CD4-positive, alpha-beta T cell (primary cell): ENCODE measurements around the gene MLLT10. TPM values are rescaled to one million over a fixed set of nuclear protein-coding genes. Genes with fewer than 3 reads are reported as not detected.

Experiments
- ATAC-seq: fragments of 200-7000 bp; cut with Tn5 transposase; one replicate; pipeline ENCODE4 v1.10.0; 2022; ENCODE audit warnings: mild to moderate bottlenecking; ENCODE audit not compliant: poor library complexity
- CTCF ChIA-PET: fragments of 350-600 bp; sonication (Branson Sonifier 250); formaldehyde crosslinking; loops from one replicate; lab custom pipeline; 2021; ENCODE audit warnings: antibody characterized with exemption, inconsistent platforms; lab: Charles Lee
- POLR2A ChIA-PET: fragments of 350-600 bp; sonication (Branson Sonifier 250); formaldehyde crosslinking; loops from one replicate; lab custom pipeline; 2021; ENCODE audit warnings: antibody characterized with exemption, inconsistent platforms; lab: Charles Lee
- DNase-seq, 14 experiments: peaks; one replicate each; pipeline ENCODE4 v3.0.0-alpha.2; 2013 to 2020; ENCODE audit warnings: mixed read lengths in 2 of 14
- H3K27ac ChIP-seq, 2 donors: one replicate each; pipeline versions ENCODE4 v1.5.1 to v1.7.0; 2013; ENCODE audit warnings: low read length in 2 of 2, low read depth in 1 of 2, mild to moderate bottlenecking in 1 of 2
- H3K27me3 ChIP-seq, 2 experiments: 1 replicate in 1 of 2; 2 replicates in 1 of 2; pipeline versions ENCODE4 v1.6.1 to v1.7.0; 2013; ENCODE audit warnings: low read length in 2 of 2, control low read depth in 1 of 2, mild to moderate bottlenecking in 1 of 2, moderate library complexity in 1 of 2; ENCODE audit not compliant: insufficient read depth in 2 of 2, control insufficient read depth in 1 of 2
- H3K36me3 ChIP-seq: one replicate; pipeline ENCODE4 v1.6.1; 2013; ENCODE audit warnings: low read length, control low read depth; ENCODE audit not compliant: insufficient read depth
- H3K4me1 ChIP-seq: one replicate; pipeline ENCODE4 v1.6.1; 2013; ENCODE audit warnings: low read length, control low read depth; ENCODE audit not compliant: insufficient read depth
- H3K4me3 ChIP-seq: one replicate; pipeline ENCODE4 v1.5.1; 2013; ENCODE audit warnings: mild to moderate bottlenecking, low read length, moderate library complexity
- H3K9me3 ChIP-seq, 2 experiments: 1 replicate in 1 of 2; 2 replicates in 1 of 2; pipeline versions ENCODE4 v1.6.1 to v1.7.0; 2013; ENCODE audit warnings: low read length in 2 of 2, mild to moderate bottlenecking in 2 of 2, control low read depth in 1 of 2, moderate library complexity in 1 of 2; ENCODE audit not compliant: control insufficient read depth in 1 of 2, insufficient read depth in 1 of 2
- H3K27ac Mint-ChIP-seq: one replicate; pipeline ENCODE4 v1.8.0; 2020; ENCODE audit warnings: mixed read lengths
- H3K27me3 Mint-ChIP-seq: one replicate; pipeline ENCODE4 v1.8.0; 2021; ENCODE audit warnings: mixed read lengths
- H3K36me3 Mint-ChIP-seq: one replicate; pipeline ENCODE4 v1.8.0; 2021; ENCODE audit warnings: low read depth, mixed read lengths
- H3K4me1 Mint-ChIP-seq: one replicate; pipeline ENCODE4 v1.8.0; 2021; ENCODE audit warnings: low read depth, mixed read lengths
- H3K4me3 Mint-ChIP-seq: one replicate; pipeline ENCODE4 v1.8.0; 2020; ENCODE audit warnings: mild to moderate bottlenecking, mixed read lengths
- H3K9me3 Mint-ChIP-seq: one replicate; pipeline ENCODE4 v1.8.0; 2020; ENCODE audit warnings: mixed read lengths
- intact Hi-C, 2 experiments: fragments of 100-400 bp; cut with DNase I in 1 of 2; cut with micrococcal nuclease in 1 of 2; formaldehyde crosslinking; loops; one replicate each; pipeline versions ENCODE4 v1.15.1 to v1.9.0; 2023 to 2025; cut with DNase I, micrococcal nuclease
- total RNA-seq, 174 experiments: library from RNA in 2 of 174; stranded (reverse) in 2 of 174; gene quantifications; one replicate each; pipeline ENCODE4 v1.2.3 and lab custom pipeline; 2021 to 2026
- TF ChIP-seq, protein P1 (sequence below): fragments of 200-600 bp; IDR thresholded peaks from one replicate; pipeline ENCODE4 v1.8.0; 2022; ENCODE audit warnings: antibody characterized with exemption, mild to moderate bottlenecking

The MLLT10 gene
- total RNA-seq, 2 experiments from 2014 or later, result 46.0 to 64.1 TPM

DNA sequence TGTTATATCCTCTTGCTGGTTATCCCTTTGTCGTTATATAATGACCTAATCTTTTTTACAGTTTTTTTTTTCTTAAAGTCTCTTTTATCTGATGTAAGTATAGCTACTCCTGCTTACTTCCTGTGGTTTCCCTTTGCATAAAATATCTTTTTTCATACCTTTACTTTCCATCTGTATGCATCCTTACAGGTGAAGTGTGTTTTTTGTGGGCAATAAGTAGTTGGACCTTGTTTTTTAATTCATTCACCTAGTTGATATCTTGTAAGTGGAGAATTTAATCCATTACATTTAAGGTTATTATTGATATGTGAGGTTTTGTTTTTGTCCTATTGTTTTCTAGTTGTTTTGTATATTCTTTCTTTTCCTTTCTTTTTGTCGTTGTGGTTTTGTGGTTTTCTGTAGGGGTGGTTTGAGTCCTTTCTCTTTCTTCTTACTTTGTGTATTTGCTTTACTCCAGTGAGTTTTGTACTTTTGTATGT is 168.6 kb downstream of the MLLT10 start:
- CTCF ChIA-PET, result interaction anchor here (1.8 kb wide), 1 partner anchor 207 kb away, joined by 5 read pairs; no protein-coding TSS in a partner anchor
- Histone ChIP-seq H3K36me3 (peaks cover 6% of the 10 kb centered on the region), H3K27ac (no peak overlapping the region), H3K4me1 (peaks cover 18% of the 10 kb centered on the region), H3K27me3 (no peaks in the 10 kb centered on the region), H3K4me3 (no peak overlapping the region), H3K9me3 (peaks cover 8 to 19% of the 10 kb centered on the region in 2 experiments)
- Mint-ChIP-seq H3K36me3 (peaks cover 70% of the 10 kb centered on the region), H3K27ac (peak overlapping the region; percentile 55), H3K4me3 (peak overlapping the region; percentile 40), H3K9me3 (peaks cover 16% of the 10 kb centered on the region), H3K27me3 (no peaks in the 10 kb centered on the region), H3K4me1 (peaks cover 29% of the 10 kb centered on the region)
- ATAC-seq (peak; percentile 86), DNase-seq (peak in 3 of 14 experiments; percentile 48 to 74 (median 56))
- TF ChIP-seq, protein P1, sequence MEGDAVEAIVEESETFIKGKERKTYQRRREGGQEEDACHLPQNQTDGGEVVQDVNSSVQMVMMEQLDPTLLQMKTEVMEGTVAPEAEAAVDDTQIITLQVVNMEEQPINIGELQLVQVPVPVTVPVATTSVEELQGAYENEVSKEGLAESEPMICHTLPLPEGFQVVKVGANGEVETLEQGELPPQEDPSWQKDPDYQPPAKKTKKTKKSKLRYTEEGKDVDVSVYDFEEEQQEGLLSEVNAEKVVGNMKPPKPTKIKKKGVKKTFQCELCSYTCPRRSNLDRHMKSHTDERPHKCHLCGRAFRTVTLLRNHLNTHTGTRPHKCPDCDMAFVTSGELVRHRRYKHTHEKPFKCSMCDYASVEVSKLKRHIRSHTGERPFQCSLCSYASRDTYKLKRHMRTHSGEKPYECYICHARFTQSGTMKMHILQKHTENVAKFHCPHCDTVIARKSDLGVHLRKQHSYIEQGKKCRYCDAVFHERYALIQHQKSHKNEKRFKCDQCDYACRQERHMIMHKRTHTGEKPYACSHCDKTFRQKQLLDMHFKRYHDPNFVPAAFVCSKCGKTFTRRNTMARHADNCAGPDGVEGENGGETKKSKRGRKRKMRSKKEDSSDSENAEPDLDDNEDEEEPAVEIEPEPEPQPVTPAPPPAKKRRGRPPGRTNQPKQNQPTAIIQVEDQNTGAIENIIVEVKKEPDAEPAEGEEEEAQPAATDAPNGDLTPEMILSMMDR, result no peak
- intact Hi-C loops, result loop anchor here in 1 of 2 experiments (5.0 kb wide), 1 partner anchor 40 kb away; no protein-coding TSS in a partner anchor
- POLR2A ChIA-PET, result interaction anchor here (1.0 kb wide), 1 partner anchor 18 kb away, joined by 5 read pairs; no protein-coding TSS in a partner anchor

DNA sequence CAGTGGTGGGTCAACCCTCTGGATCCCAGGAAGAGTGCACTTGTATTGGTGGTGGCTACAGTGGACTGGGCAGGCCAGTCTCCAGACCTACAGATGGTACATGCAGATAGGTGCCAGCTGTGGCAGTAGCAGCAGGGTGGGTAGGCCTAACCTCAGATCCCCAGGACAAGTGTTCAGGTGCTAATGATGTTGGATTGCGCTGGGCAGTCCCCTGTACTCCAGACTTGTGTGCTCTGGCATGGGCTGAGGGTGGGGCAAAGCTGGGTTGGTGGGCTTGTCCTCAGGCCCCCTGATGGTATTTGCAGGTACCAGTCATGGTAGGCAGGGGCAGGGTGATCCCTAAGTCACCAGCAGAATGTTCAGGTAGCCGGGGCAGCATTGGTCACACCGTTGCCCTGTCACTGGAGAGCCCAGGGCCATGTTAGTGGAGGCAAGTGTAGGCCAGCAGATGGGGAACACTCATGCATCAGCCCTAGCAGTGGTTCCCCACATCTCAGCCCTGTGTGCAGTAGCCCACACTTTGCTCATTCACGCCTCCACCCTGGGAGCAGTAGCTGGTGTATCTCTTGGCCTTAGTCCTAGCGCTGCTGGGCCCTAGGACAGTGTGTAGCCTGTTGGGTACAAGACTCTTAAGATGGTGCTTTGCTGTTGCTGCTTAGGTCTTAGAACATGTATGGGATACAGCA is 171.3 kb downstream of the MLLT10 start:
- TF ChIP-seq, protein P1, result no peak
- Histone ChIP-seq H3K27ac (no peak overlapping the region), H3K4me3 (no peak overlapping the region), H3K4me1 (peaks cover 22% of the 10 kb centered on the region), H3K9me3 (peaks cover 3 to 7% of the 10 kb centered on the region in 2 experiments), H3K27me3 (no peaks in the 10 kb centered on the region), H3K36me3 (peaks cover 11% of the 10 kb centered on the region)
- H3K4me3 Mint-ChIP-seq, result no peak overlapping the region
- ATAC-seq (no peak), DNase-seq (no peak)
- peaks cover 10% of the 10 kb centered on the region for H3K9me3 Mint-ChIP-seq
- CTCF ChIA-PET, result no interaction called here
- peaks cover 67% of the 10 kb centered on the region for H3K36me3 Mint-ChIP-seq
- POLR2A ChIA-PET, result no interaction called here
- no peaks in the 10 kb centered on the region for H3K27me3 Mint-ChIP-seq
- H3K4me1 Mint-ChIP-seq, result peaks cover 41% of the 10 kb centered on the region
- intact Hi-C loops, result loop anchor here in 1 of 2 experiments (5.0 kb wide), 1 partner anchor 43 kb away; no protein-coding TSS in a partner anchor
- no peak overlapping the region for H3K27ac Mint-ChIP-seq

DNA sequence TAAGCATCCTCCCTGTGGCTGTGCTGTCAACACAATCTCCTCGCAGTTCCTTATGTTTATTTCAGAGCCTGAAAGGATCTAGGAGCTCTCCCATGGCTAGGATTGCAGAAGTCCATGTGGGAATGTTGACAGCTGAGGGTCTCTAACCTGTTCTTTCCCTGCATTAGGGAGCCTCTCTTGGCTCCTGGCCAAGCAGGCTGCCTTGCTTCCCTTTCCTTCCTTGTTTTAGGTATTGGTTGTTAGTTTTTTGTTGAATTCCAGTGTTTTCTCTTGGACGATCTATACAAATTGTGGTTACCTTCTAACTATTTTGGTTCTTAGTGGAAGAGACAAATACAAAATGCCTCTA is 171.8 kb downstream of the MLLT10 start:
- ChIA-PET POLR2A (no interaction called here), CTCF (no interaction called here)
- Histone ChIP-seq H3K27ac (no peak overlapping the region), H3K4me1 (peaks cover 22% of the 10 kb centered on the region), H3K27me3 (no peaks in the 10 kb centered on the region), H3K36me3 (peaks cover 11% of the 10 kb centered on the region), H3K9me3 (peaks cover 2 to 3% of the 10 kb centered on the region in 2 experiments), H3K4me3 (no peak overlapping the region)
- intact Hi-C loops, result loop anchor here in 1 of 2 experiments (5.0 kb wide), 1 partner anchor 44 kb away; no protein-coding TSS in a partner anchor
- Mint-ChIP-seq H3K4me3 (no peak overlapping the region), H3K27me3 (no peaks in the 10 kb centered on the region), H3K36me3 (peaks cover 67% of the 10 kb centered on the region), H3K27ac (no peak overlapping the region), H3K4me1 (peaks cover 41% of the 10 kb centered on the region), H3K9me3 (peaks cover 5% of the 10 kb centered on the region)
- DNase-seq (no peak), ATAC-seq (no peak)
- TF ChIP-seq, protein P1, result no peak
